Measurements from ENCODE around the gene ATG9B. TPM values are rescaled to one million over a fixed set of nuclear protein-coding genes. Genes with fewer than 3 reads are reported as not detected.
A peak's percentile ranks its signal among the peaks of the same experiment; 100 is the strongest.

Gene ATG9B
- total RNA-seq, 4 donors from 2014 or later = 27.0 to 195 (median 122) TPM

GRCh38 chr7:150992051-150992640 is 32.1 kb downstream of the ATG9B start:
- no peak for DNase-seq (ENCODE audit: low spot score in 2 of 2)
- Histone ChIP-seq H3K9me3 (no peaks in the 10 kb centered on the region), H3K27ac (no peak overlapping the region), H3K4me1 (peaks cover 21% of the 10 kb centered on the region), H3K27me3 (peaks cover 10% of the 10 kb centered on the region), H3K4me3 (no peak overlapping the region), H3K36me3 (no peaks in the 10 kb centered on the region)
- 84% methylated on average over 6 of the region's 6 CpGs for WGBS
- TF ChIP-seq CTCF (IDR thresholded peaks at IDR 0.05) (no peak), POLR2A (IDR thresholded peaks at IDR 0.05) (no peak), POLR2AphosphoS5 (IDR thresholded peaks at IDR 0.05) (no peak), EP300 (IDR thresholded peaks at IDR 0.05) (no peak)

- peaks cover 10% of the 10 kb centered on the region for H3K27me3 ChIP-seq
- TF ChIP-seq EP300 (IDR thresholded peaks at IDR 0.05) = no peak
- TF ChIP-seq CTCF (IDR thresholded peaks at IDR 0.05) = no peak
- no peak for TF ChIP-seq POLR2AphosphoS5 (IDR thresholded peaks at IDR 0.05)
- no peak for TF ChIP-seq POLR2A (IDR thresholded peaks at IDR 0.05)
- WGBS = 88% methylated on average over 12 of the region's 12 CpGs
- no peak within 1 kb of the TSS for H3K27ac ChIP-seq
- H3K4me1 ChIP-seq = peaks cover 12% of the 10 kb centered on the region
- H3K4me3 ChIP-seq = no peak within 1 kb of the TSS
- no peak for DNase-seq (ENCODE audit: low spot score in 2 of 2)
- no peaks in the 10 kb centered on the region for H3K36me3 ChIP-seq
- H3K9me3 ChIP-seq = no peaks in the 10 kb centered on the region
Measured at GRCh38 chr7:150990416-150991186, 33.7 kb downstream of the ATG9B start, which contains the start of gene NOS3. Gene NOS3, plus strand, starts transcription at chr7:150991017. Its CDS starts 2,787 bp downstream, at chr7:150993804.

GRCh38 chr7:150989456-150989855 is 34.8 kb downstream of the ATG9B start:
- peaks cover 18% of the 10 kb centered on the region for H3K27me3 ChIP-seq
- H3K4me1 ChIP-seq = peaks cover 12% of the 10 kb centered on the region
- no peak for DNase-seq (ENCODE audit: low spot score in 2 of 2)
- WGBS = 51% methylated on average over 7 of the region's 7 CpGs
- H3K36me3 ChIP-seq = no peaks in the 10 kb centered on the region
- TF ChIP-seq EP300 (IDR thresholded peaks at IDR 0.05) = no peak
- no peak for TF ChIP-seq POLR2A (IDR thresholded peaks at IDR 0.05)
- no peak for TF ChIP-seq CTCF (IDR thresholded peaks at IDR 0.05)
- TF ChIP-seq POLR2AphosphoS5 (IDR thresholded peaks at IDR 0.05) = no peak
- H3K4me3 ChIP-seq = no peak overlapping the region
- H3K27ac ChIP-seq = peak overlapping the region; percentile 20
- no peaks in the 10 kb centered on the region for H3K9me3 ChIP-seq

GRCh38 chr7:150988230-150989226 is 35.8 kb downstream of the ATG9B start:
- Histone ChIP-seq H3K4me1 (peaks cover 12% of the 10 kb centered on the region), H3K27ac (peak overlapping the region; percentile 20), H3K9me3 (no peaks in the 10 kb centered on the region), H3K36me3 (no peaks in the 10 kb centered on the region), H3K4me3 (no peak overlapping the region), H3K27me3 (peaks cover 18% of the 10 kb centered on the region)
- peak; percentile 57 to 74 for TF ChIP-seq CTCF (IDR thresholded peaks at IDR 0.05)
- TF ChIP-seq EP300 (IDR thresholded peaks at IDR 0.05) = no peak
- WGBS = 23% methylated on average over 17 of the region's 31 CpGs
- peak in 1 of 2 donors; percentile 81 for DNase-seq (ENCODE audit: low spot score in 2 of 2)

Measured in suprapubic skin (tissue), 4 donors.